ENCODE data around the gene SARNP.
"Not testable (repeated sequence)": the region's sequence is repeated elsewhere in the genome, so short reads cannot be mapped to it uniquely, and the experiment has no call there.

SARNP gene

GRCh38 chr12:55817345-55818139, at the start of gene SARNP, which contains the start of gene ORMDL2:
Gene SARNP, minus strand, starts transcription at chr12:55817724. Its CDS starts 23 bp downstream, at chr12:55817701.
Gene ORMDL2, plus strand, starts transcription at chr12:55818041. Its CDS starts 959 bp downstream, at chr12:55819000.
- peak; percentile 99 for DNase-seq

GRCh38 chr12:55866454-55867004, 49.0 kb upstream of the SARNP start:
- DNase-seq: not testable (repeated sequence)

- no peak for DNase-seq
Measured at GRCh38 chr12:55865327-55865726, 47.8 kb upstream of the SARNP start.

GRCh38 chr12:55862931-55863330, 45.4 kb upstream of the SARNP start:
- DNase-seq: not testable (repeated sequence)

GRCh38 chr12:55862286-55862685, 44.8 kb upstream of the SARNP start:
- no peak for DNase-seq

- DNase-seq: no peak
Measured at GRCh38 chr12:55861871-55862270, 44.3 kb upstream of the SARNP start.

- no peak for DNase-seq
Measured at GRCh38 chr12:55861396-55861795, 43.9 kb upstream of the SARNP start.

- no peak for DNase-seq
Measured at GRCh38 chr12:55852740-55853139, 35.2 kb upstream of the SARNP start.

GRCh38 chr12:55850893-55851292, 33.4 kb upstream of the SARNP start:
- DNase-seq: no peak

GRCh38 chr12:55850401-55850800, 32.9 kb upstream of the SARNP start:
- DNase-seq: no peak

- no peak for DNase-seq
Measured at GRCh38 chr12:55849616-55850343, 32.3 kb upstream of the SARNP start.

- peak; percentile 94 for DNase-seq
Measured at GRCh38 chr12:55847603-55848291, 30.2 kb upstream of the SARNP start.

GRCh38 chr12:55847033-55847432, 29.5 kb upstream of the SARNP start:
- peak; percentile 32 for DNase-seq

GRCh38 chr12:55845785-55846496, 28.4 kb upstream of the SARNP start:
- DNase-seq: no peak

- DNase-seq: no peak
Measured at GRCh38 chr12:55845361-55845760, 27.8 kb upstream of the SARNP start.

- no peak for DNase-seq
Measured at GRCh38 chr12:55844961-55845360, 27.4 kb upstream of the SARNP start.

GRCh38 chr12:55843431-55843830, 25.9 kb upstream of the SARNP start:
- DNase-seq: no peak

GRCh38 chr12:55842681-55843429, 25.3 kb upstream of the SARNP start, which contains the start of gene MMP19:
Gene MMP19, minus strand, starts transcription at chr12:55842936. Its CDS starts 106 bp downstream, at chr12:55842830.
- DNase-seq: peak; percentile 51

- DNase-seq: no peak
Measured at GRCh38 chr12:55840581-55841351, 23.2 kb upstream of the SARNP start.

- DNase-seq: no peak
Measured at GRCh38 chr12:55839345-55840140, 22.0 kb upstream of the SARNP start.

Measured in OCI-M1 (cell line).